Left lung (tissue), 10 donors: Measurements from ENCODE around the gene WDR53. TPM values are rescaled to one million over a fixed set of nuclear protein-coding genes. Genes with fewer than 3 reads are reported as not detected.
"Not testable (repeated sequence)": the region's sequence is repeated elsewhere in the genome, so short reads cannot be mapped to it uniquely, and the experiment has no call there.

Source experiments
- ATAC-seq: fragments of 200-7000 bp; cut with Tn5 transposase; one replicate; pipeline ENCODE4 v1.9.1; 2020; ENCODE audit warnings: moderate library complexity
- DNase-seq, 4 donors: peaks; one replicate each; pipeline ENCODE4 v3.0.0-alpha.2; 2013 to 2020
- H3K27ac ChIP-seq, 2 donors: fragments of 200-600 bp; sonication (generic) in 1 of 2; one replicate each; pipeline versions ENCODE4 v1.5.0 to v1.8.0; 2020 to 2021
- H3K27me3 ChIP-seq, 2 donors: fragments of 200-600 bp; sonication (generic) in 1 of 2; one replicate each; pipeline versions ENCODE4 v1.5.0 to v1.8.0; 2020 to 2021
- H3K36me3 ChIP-seq, 2 donors: fragments of 200-600 bp; sonication (generic) in 1 of 2; one replicate each; pipeline versions ENCODE4 v1.5.0 to v1.8.0; 2020 to 2021
- H3K4me1 ChIP-seq, 2 donors: fragments of 200-600 bp; one replicate each; pipeline ENCODE4 v1.8.0; 2021
- H3K4me3 ChIP-seq, 2 donors: fragments of 200-600 bp; sonication (generic) in 1 of 2; one replicate each; pipeline versions ENCODE4 v1.5.0 to v1.8.0; 2020 to 2021; ENCODE audit warnings: mild to moderate bottlenecking in 1 of 2
- H3K9me3 ChIP-seq, 2 donors: fragments of 200-600 bp; sonication (generic) in 1 of 2; one replicate each; pipeline versions ENCODE4 v1.5.0 to v1.8.0; 2020 to 2021
- CTCF ChIP-seq, 2 donors: fragments of 200-600 bp; sonication (generic) in 1 of 2; IDR thresholded peaks; one replicate each; pipeline versions ENCODE4 v1.5.0 to v1.8.0; 2021; ENCODE audit warnings: antibody characterized with exemption in 2 of 2
- intact Hi-C, 2 donors: fragments of 100-400 bp; cut with DNase I; formaldehyde crosslinking; loops; one replicate each; pipeline versions ENCODE4 v1.11.2 to v1.14.2; 2022
- polyA plus RNA-seq, 6 donors: library from polyadenylated mRNA; unstranded; fragments of 120-200 nt; gene quantifications; one replicate each; pipeline ENCODE4 v1.2.1, GENCODE V29; 2013; ENCODE audit not compliant: insufficient read length in 6 of 6
- total RNA-seq, 2 donors: library from RNA; stranded (reverse); fragmentation: NEBNext Ultra II Directional; extraction: Animal tissue kit (Norgen Biotek cat#: 25700); gene quantifications; one replicate each; pipeline ENCODE4 v1.2.1, GENCODE V29; 2021
- donor health status: DM: no; HTN: yes; CAD: no.
- donor health status: DM: no; HTN: no; CAD: no.

Gene WDR53
- total and polyA plus RNA-seq, 8 donors: 10.2 to 21.8 (median 16.1) TPM

GRCh38 chr3:196554205-196554604 lies 14.1 kb downstream of the WDR53 start:
- no peaks in the 10 kb centered on the region for H3K27me3 ChIP-seq
- intact Hi-C loops: no loop called here
- ATAC-seq: no peak

GRCh38 chr3:196553551-196553950 lies 14.8 kb downstream of the WDR53 start:
- ATAC-seq (no peak), DNase-seq (no peak)
- peaks cover 0 to 16% of the 10 kb centered on the region in 2 donors for H3K9me3 ChIP-seq
- no peak for TF ChIP-seq CTCF (IDR thresholded peaks at IDR 0.05)
- peaks cover 0 to 3% of the 10 kb centered on the region in 2 donors for H3K36me3 ChIP-seq
- intact Hi-C loops: no loop called here
- H3K27me3 ChIP-seq: no peaks in the 10 kb centered on the region
- H3K4me1 ChIP-seq: peaks cover 0 to 4% of the 10 kb centered on the region in 2 donors
- H3K4me3 ChIP-seq: no peak overlapping the region
- H3K27ac ChIP-seq: peak overlapping the region in 1 of 2 donors; percentile 75

More at GRCh38 chr3:196554205-196554604, 14.1 kb downstream of the WDR53 start:
- no peak for DNase-seq
- Histone ChIP-seq H3K36me3 (peaks cover 0 to 3% of the 10 kb centered on the region in 2 donors), H3K4me3 (no peak overlapping the region), H3K27ac (peak overlapping the region in 1 of 2 donors; percentile 75), H3K9me3 (peaks cover 0 to 13% of the 10 kb centered on the region in 2 donors), H3K4me1 (peaks cover 0 to 4% of the 10 kb centered on the region in 2 donors)
- TF ChIP-seq CTCF (IDR thresholded peaks at IDR 0.05): no peak

- Histone ChIP-seq H3K27ac (no peak overlapping the region), H3K36me3 (peaks cover 0 to 3% of the 10 kb centered on the region in 2 donors), H3K4me1 (peaks cover 0 to 4% of the 10 kb centered on the region in 2 donors), H3K4me3 (no peak overlapping the region), H3K27me3 (no peaks in the 10 kb centered on the region), H3K9me3 (peaks cover 0 to 16% of the 10 kb centered on the region in 2 donors)
- TF ChIP-seq CTCF (IDR thresholded peaks at IDR 0.05): no peak
- DNase-seq (no peak), ATAC-seq (no peak)
- intact Hi-C loops: no loop called here
Measured at GRCh38 chr3:196552253-196552652, 16.1 kb downstream of the WDR53 start.

- ATAC-seq, H3K36me3 ChIP-seq, DNase-seq: not testable (repeated sequence)
Measured at GRCh38 chr3:196550172-196550571, 18.2 kb downstream of the WDR53 start.

GRCh38 chr3:196549312-196549711 lies 19.0 kb downstream of the WDR53 start:
- intact Hi-C loops, DNase-seq, H3K36me3 ChIP-seq, H3K4me1 ChIP-seq, H3K27ac ChIP-seq, H3K27me3 ChIP-seq, H3K4me3 ChIP-seq, ATAC-seq: not testable (repeated sequence)
- peaks cover 0 to 16% of the 10 kb centered on the region in 2 donors for H3K9me3 ChIP-seq

More at GRCh38 chr3:196550172-196550571, 18.2 kb downstream of the WDR53 start:
- H3K9me3 ChIP-seq: peaks cover 0 to 16% of the 10 kb centered on the region in 2 donors
- H3K27ac ChIP-seq, H3K4me1 ChIP-seq, H3K27me3 ChIP-seq, H3K4me3 ChIP-seq, intact Hi-C loops: not testable (repeated sequence)

- no peaks in the 10 kb centered on the region for H3K27me3 ChIP-seq
- intact Hi-C loops: no loop called here
- no peak overlapping the region for H3K27ac ChIP-seq
- TF ChIP-seq CTCF (IDR thresholded peaks at IDR 0.05): no peak
- ATAC-seq (no peak), DNase-seq (no peak)
- peaks cover 0 to 16% of the 10 kb centered on the region in 2 donors for H3K9me3 ChIP-seq
- no peak overlapping the region for H3K4me3 ChIP-seq
- no peaks in the 10 kb centered on the region for H3K4me1 ChIP-seq
- H3K36me3 ChIP-seq: no peaks in the 10 kb centered on the region
Measured at GRCh38 chr3:196547067-196547466, 21.3 kb downstream of the WDR53 start.
